C4-2B (cell line): ENCODE results near the gene SIN3A.

Experiments
- H3K27ac ChIP-seq: fragments of 450-650 bp; 2 replicates; pipeline ENCODE4 v1.5.1; 2017
- CTCF ChIP-seq: fragments of 450-650 bp; conservative IDR thresholded peaks from 2 replicates; pipeline ENCODE4 v1.5.1; 2017; ENCODE audit warnings: mild to moderate bottlenecking
- ZFX ChIP-seq: fragments of 450-650 bp; IDR thresholded peaks from 2 replicates; pipeline ENCODE4 v1.6.1; 2017

The SIN3A gene

GRCh38 chr15:75358771-75359536 is 92.5 kb downstream of the SIN3A start:
- no peak overlapping the region for H3K27ac ChIP-seq
- TF ChIP-seq ZFX: no peak
- TF ChIP-seq CTCF: no peak

GRCh38 chr15:75357976-75358673 is 93.4 kb downstream of the SIN3A start:
- H3K27ac ChIP-seq: no peak overlapping the region
- TF ChIP-seq ZFX (no peak), CTCF (no peak)

- no peak overlapping the region for H3K27ac ChIP-seq
- no peak for TF ChIP-seq ZFX
- TF ChIP-seq CTCF: no peak
These were observed 95.0 kb downstream of the SIN3A start for GRCh38 chr15:75356517-75356916.

- H3K27ac ChIP-seq: no peak overlapping the region
- TF ChIP-seq CTCF: no peak
- no peak for TF ChIP-seq ZFX
These were observed 95.5 kb downstream of the SIN3A start for GRCh38 chr15:75356006-75356405.

GRCh38 chr15:75355369-75355768 is 96.1 kb downstream of the SIN3A start:
- TF ChIP-seq ZFX (no peak), CTCF (no peak)
- no peak overlapping the region for H3K27ac ChIP-seq

- no peak overlapping the region for H3K27ac ChIP-seq
- TF ChIP-seq ZFX: no peak
- TF ChIP-seq CTCF: no peak
These were observed 97.0 kb downstream of the SIN3A start for GRCh38 chr15:75354454-75354853.

GRCh38 chr15:75353604-75354003 is 97.9 kb downstream of the SIN3A start:
- no peak overlapping the region for H3K27ac ChIP-seq
- TF ChIP-seq CTCF (no peak), ZFX (no peak)
